ENCODE results near the gene ADAM12. TPM values are rescaled to one million over a fixed set of nuclear protein-coding genes. Genes with fewer than 3 reads are reported as not detected.

Gene ADAM12
- total RNA-seq, 1 donor from 2014 or later: 100 TPM

DNA sequence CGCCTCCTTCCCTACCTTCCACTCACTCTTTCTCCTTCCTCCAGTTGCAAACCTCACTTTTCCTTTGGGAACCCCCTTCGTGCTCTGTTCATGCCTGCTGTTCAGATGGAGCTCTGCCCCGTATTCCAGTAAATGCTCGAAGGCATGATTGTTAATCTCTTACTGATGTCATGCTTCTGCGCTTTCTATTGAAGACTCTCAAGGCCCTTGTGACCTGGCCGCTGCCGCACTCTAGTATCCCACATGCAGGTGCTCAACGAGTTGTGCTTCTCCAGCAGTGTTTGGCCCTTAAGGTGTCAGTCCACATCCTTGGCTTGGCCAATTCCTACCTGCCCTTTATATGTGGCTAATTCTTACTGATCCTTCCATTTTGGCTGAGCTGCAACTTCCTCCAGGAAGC is 158.6 kb downstream of the ADAM12 start:
- peaks cover 17% of the 10 kb centered on the region for H3K4me1 Mint-ChIP-seq (ENCODE audit: low read depth, unreplicated experiment)
- peaks cover 12% of the 10 kb centered on the region for H3K36me3 Mint-ChIP-seq (ENCODE audit: low read depth, unreplicated experiment)
- peak overlapping the region; percentile 28 for H3K27ac Mint-ChIP-seq (ENCODE audit: unreplicated experiment)
- no peak overlapping the region for H2AFZ ChIP-seq (ENCODE audit: low read depth, low read length)
- H3K9ac ChIP-seq (ENCODE audit: low read length): no peak overlapping the region
- DNase-seq (ENCODE audit: low read depth) (no peak), FAIRE-seq (no peak)
- peaks cover 22% of the 10 kb centered on the region for H3K4me1 ChIP-seq (ENCODE audit: insufficient read depth, low read length)
- H3K4me3 ChIP-seq (ENCODE audit: insufficient read depth, low read depth, low read length): no peak overlapping the region
- H4K20me1 ChIP-seq (ENCODE audit: insufficient read depth, low read length): no peaks in the 10 kb centered on the region
- H3K9me3 Mint-ChIP-seq (ENCODE audit: unreplicated experiment): peaks cover 1% of the 10 kb centered on the region
- H3K79me2 ChIP-seq (ENCODE audit: insufficient read depth, low read length): peaks cover 77% of the 10 kb centered on the region
- no peak overlapping the region for H3K4me2 ChIP-seq (ENCODE audit: low read length)
- no peaks in the 10 kb centered on the region for H3K9me3 ChIP-seq (ENCODE audit: insufficient read depth, low read depth, low read length)
- H3K4me3 Mint-ChIP-seq (ENCODE audit: unreplicated experiment): no peak overlapping the region
- H3K27ac ChIP-seq (ENCODE audit: low read depth, low read length): no peak overlapping the region
- TF ChIP-seq, protein P1, sequence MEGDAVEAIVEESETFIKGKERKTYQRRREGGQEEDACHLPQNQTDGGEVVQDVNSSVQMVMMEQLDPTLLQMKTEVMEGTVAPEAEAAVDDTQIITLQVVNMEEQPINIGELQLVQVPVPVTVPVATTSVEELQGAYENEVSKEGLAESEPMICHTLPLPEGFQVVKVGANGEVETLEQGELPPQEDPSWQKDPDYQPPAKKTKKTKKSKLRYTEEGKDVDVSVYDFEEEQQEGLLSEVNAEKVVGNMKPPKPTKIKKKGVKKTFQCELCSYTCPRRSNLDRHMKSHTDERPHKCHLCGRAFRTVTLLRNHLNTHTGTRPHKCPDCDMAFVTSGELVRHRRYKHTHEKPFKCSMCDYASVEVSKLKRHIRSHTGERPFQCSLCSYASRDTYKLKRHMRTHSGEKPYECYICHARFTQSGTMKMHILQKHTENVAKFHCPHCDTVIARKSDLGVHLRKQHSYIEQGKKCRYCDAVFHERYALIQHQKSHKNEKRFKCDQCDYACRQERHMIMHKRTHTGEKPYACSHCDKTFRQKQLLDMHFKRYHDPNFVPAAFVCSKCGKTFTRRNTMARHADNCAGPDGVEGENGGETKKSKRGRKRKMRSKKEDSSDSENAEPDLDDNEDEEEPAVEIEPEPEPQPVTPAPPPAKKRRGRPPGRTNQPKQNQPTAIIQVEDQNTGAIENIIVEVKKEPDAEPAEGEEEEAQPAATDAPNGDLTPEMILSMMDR (IDR thresholded peaks at IDR 0.05; ENCODE audit: insufficient read depth, low read depth, low read length): no peak
- no peak for TF ChIP-seq EZH2 (IDR thresholded peaks at IDR 0.05; ENCODE audit: insufficient read depth, low read length)
- no peaks in the 10 kb centered on the region for H3K27me3 ChIP-seq (ENCODE audit: insufficient read depth, low read length)
- H3K36me3 ChIP-seq (ENCODE audit: insufficient read depth, low read length): peaks cover 3% of the 10 kb centered on the region
- no peaks in the 10 kb centered on the region for H3K27me3 Mint-ChIP-seq (ENCODE audit: low read depth, unreplicated experiment)

DNA sequence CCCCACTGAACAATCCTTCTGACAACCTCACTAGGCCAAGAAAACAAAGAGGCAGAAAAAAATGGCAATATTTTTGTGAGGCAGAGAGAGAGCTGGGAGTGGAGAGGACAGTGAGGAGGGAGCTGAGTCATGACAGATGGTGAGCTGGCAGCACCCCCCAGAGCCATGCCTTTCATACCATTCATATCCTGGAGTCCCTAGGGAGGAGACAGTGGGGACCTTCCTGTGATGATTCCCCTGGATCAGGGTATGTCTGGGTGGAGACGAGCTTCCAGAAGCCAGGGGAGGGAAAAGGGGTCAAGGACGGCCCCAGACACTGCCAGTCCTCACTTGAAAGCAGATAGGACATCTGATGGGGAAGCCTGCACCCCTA is 160.5 kb downstream of the ADAM12 start:
- H3K36me3 ChIP-seq (ENCODE audit: insufficient read depth, low read length): peaks cover 3% of the 10 kb centered on the region
- no peaks in the 10 kb centered on the region for H3K27me3 ChIP-seq (ENCODE audit: insufficient read depth, low read length)
- peaks cover 5% of the 10 kb centered on the region for H3K36me3 Mint-ChIP-seq (ENCODE audit: low read depth, unreplicated experiment)
- FAIRE-seq (no peak), DNase-seq (ENCODE audit: low read depth) (no peak)
- no peak overlapping the region for H2AFZ ChIP-seq (ENCODE audit: low read depth, low read length)
- H3K9me3 ChIP-seq (ENCODE audit: insufficient read depth, low read depth, low read length): no peaks in the 10 kb centered on the region
- no peaks in the 10 kb centered on the region for H4K20me1 ChIP-seq (ENCODE audit: insufficient read depth, low read length)
- H3K4me1 ChIP-seq (ENCODE audit: insufficient read depth, low read length): peaks cover 31% of the 10 kb centered on the region
- peak overlapping the region; percentile 83 for H3K27ac ChIP-seq (ENCODE audit: low read depth, low read length)
- H3K27ac Mint-ChIP-seq (ENCODE audit: unreplicated experiment): no peak overlapping the region
- no peaks in the 10 kb centered on the region for H3K27me3 Mint-ChIP-seq (ENCODE audit: low read depth, unreplicated experiment)
- peaks cover 78% of the 10 kb centered on the region for H3K79me2 ChIP-seq (ENCODE audit: insufficient read depth, low read length)
- H3K9me3 Mint-ChIP-seq (ENCODE audit: unreplicated experiment): no peaks in the 10 kb centered on the region
- H3K4me1 Mint-ChIP-seq (ENCODE audit: low read depth, unreplicated experiment): peaks cover 27% of the 10 kb centered on the region
- no peak overlapping the region for H3K4me3 Mint-ChIP-seq (ENCODE audit: unreplicated experiment)
- TF ChIP-seq, protein P1 (IDR thresholded peaks at IDR 0.05; ENCODE audit: insufficient read depth, low read depth, low read length): no peak
- no peak for TF ChIP-seq EZH2 (IDR thresholded peaks at IDR 0.05; ENCODE audit: insufficient read depth, low read length)
- H3K4me2 ChIP-seq (ENCODE audit: low read length): peak overlapping the region; percentile 26
- peak overlapping the region; percentile 66 for H3K9ac ChIP-seq (ENCODE audit: low read length)
- no peak overlapping the region for H3K4me3 ChIP-seq (ENCODE audit: insufficient read depth, low read depth, low read length)

DNA sequence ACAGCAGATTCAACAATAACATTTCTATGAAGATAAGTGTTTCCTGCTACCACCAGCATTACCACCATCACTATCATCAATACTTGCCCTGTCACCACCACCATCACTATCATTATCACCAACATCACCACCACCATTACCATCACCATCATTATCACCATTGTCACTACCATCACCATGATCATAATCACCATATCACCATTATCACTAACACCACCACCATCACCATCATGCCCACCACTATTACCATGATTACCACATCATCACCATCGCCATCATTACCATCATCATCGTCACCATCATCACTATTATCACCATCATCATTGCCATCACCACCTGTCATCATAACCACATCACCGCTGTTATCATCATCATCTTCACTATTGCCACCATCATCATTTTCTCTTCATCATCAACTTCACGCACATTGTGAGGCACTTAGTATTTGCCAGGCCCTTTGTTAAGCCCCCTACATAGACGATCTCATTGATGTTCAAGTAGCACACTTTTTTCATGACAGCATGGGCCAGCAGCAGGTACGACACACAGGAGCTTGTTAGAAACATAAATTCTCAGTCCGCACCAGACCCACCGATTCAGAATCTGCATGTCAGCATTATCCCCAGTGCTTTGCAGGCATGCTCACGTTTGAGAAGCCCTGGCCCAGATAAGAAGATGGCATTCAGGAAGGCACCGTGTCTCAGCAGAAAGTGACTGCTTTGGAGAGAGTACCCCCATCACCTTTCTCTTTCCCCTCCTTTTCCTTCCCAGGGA is 161.1 kb downstream of the ADAM12 start:
- no peak for FAIRE-seq
- peaks cover 30% of the 10 kb centered on the region for H3K4me1 Mint-ChIP-seq (ENCODE audit: low read depth, unreplicated experiment)

More for the DNA sequence above, 161.1 kb downstream of the ADAM12 start:
- H3K27me3 Mint-ChIP-seq (ENCODE audit: low read depth, unreplicated experiment): no peaks in the 10 kb centered on the region
- TF ChIP-seq, protein P1 (IDR thresholded peaks at IDR 0.05; ENCODE audit: insufficient read depth, low read depth, low read length): no peak
- no peak for TF ChIP-seq EZH2 (IDR thresholded peaks at IDR 0.05; ENCODE audit: insufficient read depth, low read length)
- H3K27ac ChIP-seq (ENCODE audit: low read depth, low read length): peak overlapping the region; percentile 83
- no peaks in the 10 kb centered on the region for H3K9me3 ChIP-seq (ENCODE audit: insufficient read depth, low read depth, low read length)
- peaks cover 76% of the 10 kb centered on the region for H3K79me2 ChIP-seq (ENCODE audit: insufficient read depth, low read length)
- H3K27ac Mint-ChIP-seq (ENCODE audit: unreplicated experiment): no peak overlapping the region
- no peaks in the 10 kb centered on the region for H3K27me3 ChIP-seq (ENCODE audit: insufficient read depth, low read length)
- H3K36me3 ChIP-seq (ENCODE audit: insufficient read depth, low read length): peaks cover 3% of the 10 kb centered on the region
- H4K20me1 ChIP-seq (ENCODE audit: insufficient read depth, low read length): no peaks in the 10 kb centered on the region
- H3K4me2 ChIP-seq (ENCODE audit: low read length): peak overlapping the region; percentile 26
- H3K9me3 Mint-ChIP-seq (ENCODE audit: unreplicated experiment): no peaks in the 10 kb centered on the region
- peaks cover 5% of the 10 kb centered on the region for H3K36me3 Mint-ChIP-seq (ENCODE audit: low read depth, unreplicated experiment)
- H3K9ac ChIP-seq (ENCODE audit: low read length): peak overlapping the region; percentile 66
- H3K4me3 Mint-ChIP-seq (ENCODE audit: unreplicated experiment): no peak overlapping the region
- no peak overlapping the region for H2AFZ ChIP-seq (ENCODE audit: low read depth, low read length)
- no peak overlapping the region for H3K4me3 ChIP-seq (ENCODE audit: insufficient read depth, low read depth, low read length)
- H3K4me1 ChIP-seq (ENCODE audit: insufficient read depth, low read length): peaks cover 35% of the 10 kb centered on the region
- no peak for DNase-seq (ENCODE audit: low read depth)

Data from astrocyte (in vitro differentiated cells and primary cell).